HepG2 (cell line): ENCODE data around the gene AGAP3. TPM values are rescaled to one million over a fixed set of nuclear protein-coding genes. Genes with fewer than 3 reads are reported as not detected.

ENCODE experiments used
- KMT2B ChIP-seq: IDR thresholded peaks from 2 replicates; pipeline ENCODE4 v1.6.1; 2016; ENCODE audit warnings: missing genetic modification reagents, missing compliant biosample characterization
- PHF21A ChIP-seq: sonication (generic); formaldehyde crosslinking; IDR thresholded peaks from 2 replicates; pipeline ENCODE4 v1.5.0; 2020; ENCODE audit warnings: mild to moderate bottlenecking, missing genetic modification reagents
- ZNF138 ChIP-seq: sonication (generic); formaldehyde crosslinking; IDR thresholded peaks from 2 replicates; pipeline ENCODE4 v1.5.0; 2020; ENCODE audit warnings: mild to moderate bottlenecking, low read depth, missing genetic modification reagents
- ZSCAN25 ChIP-seq: sonication (generic); formaldehyde crosslinking; IDR thresholded peaks from 2 replicates; pipeline ENCODE4 v1.8.0; 2022; ENCODE audit warnings: mild to moderate bottlenecking, missing genetic modification reagents
- polyA plus RNA-seq, 8 experiments: library from polyadenylated mRNA; depleted of rRNA in 3 of 8; stranded (reverse) in 7 of 8; unstranded in 1 of 8; fragments of >200 nt; fragmentation: Illumina TruSeq in 4 of 8; extraction: Trizol in 4 of 8; gene quantifications; 2 replicates each; pipeline versions ENCODE4 v1.2.1 to v1.2.3, GENCODE V29; 2011 to 2016; ENCODE audit warnings: low read depth in 4 of 8, missing spikeins in 1 of 8, mixed read lengths in 1 of 8; ENCODE audit not compliant: insufficient read depth in 1 of 8
- total RNA-seq, 5 experiments: library from RNA; depleted of rRNA; stranded (reverse); fragments of >200 nt; fragmentation: Illumina TruSeq; extraction: Trizol; gene quantifications; 2 replicates each; pipeline ENCODE4 v1.2.3, GENCODE V29; 2016; ENCODE audit warnings: low read depth in 1 of 5
- TF ChIP-seq, protein P1 (sequence below): sonication (generic); formaldehyde crosslinking; IDR thresholded peaks from 2 replicates; pipeline ENCODE4 v1.9.0; 2021; ENCODE audit warnings: missing genetic modification reagents, mild to moderate bottlenecking, borderline replicate concordance
- TF ChIP-seq, protein P2 (sequence below): IDR thresholded peaks from 2 replicates; pipeline ENCODE4 v1.6.1; 2016; ENCODE audit warnings: missing compliant biosample characterization, missing genetic modification reagents, borderline replicate concordance
- TF ChIP-seq, protein P3 (sequence below): IDR thresholded peaks from 2 replicates; pipeline ENCODE4 v1.6.1; 2016; ENCODE audit warnings: low read depth, missing genetic modification reagents, missing compliant biosample characterization
- TF ChIP-seq, protein P4 (sequence below): sonication (generic); formaldehyde crosslinking; IDR thresholded peaks from 2 replicates; pipeline ENCODE4 v1.5.0; 2020; ENCODE audit warnings: mild to moderate bottlenecking, missing genetic modification reagents
- TF ChIP-seq, protein P5 (sequence below): sonication (generic); formaldehyde crosslinking; IDR thresholded peaks from 2 replicates; pipeline ENCODE4 v1.4.0; 2020; ENCODE audit warnings: missing genetic modification reagents, borderline replicate concordance
- TF ChIP-seq, protein P6 (sequence below): sonication (generic); formaldehyde crosslinking; IDR thresholded peaks from 2 replicates; pipeline ENCODE4 v1.4.0; 2020; ENCODE audit warnings: mild to moderate bottlenecking, missing genetic modification reagents

AGAP3 gene
- total and polyA plus RNA-seq, 2 of the 13 experiments (the other 11 are each of a cell fraction or from before 2014, with no cell fraction given), result 31.3 to 61.4 TPM

DNA sequence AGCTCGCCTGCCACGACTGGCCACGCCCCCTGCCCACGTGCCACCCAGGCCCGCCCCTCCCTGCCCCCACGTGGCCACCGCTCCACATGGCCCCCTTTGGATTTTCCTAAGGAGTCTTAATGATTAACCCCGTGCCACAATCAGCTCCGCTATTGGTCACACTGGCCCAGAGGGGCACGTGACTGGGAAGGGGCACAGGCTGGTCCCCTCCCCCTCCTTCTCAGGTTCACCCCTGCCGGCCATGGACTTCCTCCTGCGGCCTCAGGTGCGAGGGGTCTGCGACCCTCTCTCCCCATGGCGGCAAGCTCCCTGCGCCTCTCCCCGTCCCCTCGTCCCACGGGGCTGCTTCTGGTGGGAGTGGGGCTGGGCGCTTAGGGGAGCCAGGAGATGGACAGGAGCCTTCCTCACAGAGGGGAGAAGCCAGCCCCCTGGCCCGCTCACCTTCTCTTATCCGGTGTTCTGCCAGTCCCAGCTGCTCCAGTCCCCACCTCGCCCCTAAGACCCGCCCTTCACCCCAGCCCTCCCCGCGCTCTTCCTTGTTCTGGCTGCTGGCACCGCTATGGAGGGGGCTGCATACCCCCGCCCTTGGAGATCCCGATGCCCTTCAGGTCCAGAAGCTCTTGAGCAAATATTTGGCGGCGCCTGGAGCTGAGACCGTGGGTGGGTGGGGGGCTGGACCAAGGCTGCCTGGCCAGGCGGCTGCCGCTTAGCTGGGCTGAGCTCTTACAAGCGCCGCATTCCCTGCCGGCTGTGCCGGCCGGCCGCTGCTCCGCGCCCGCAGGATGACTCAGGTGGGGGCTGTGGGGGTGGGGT, 23.7 kb upstream of the AGAP3 start (continued):
- TF ChIP-seq, protein P1, sequence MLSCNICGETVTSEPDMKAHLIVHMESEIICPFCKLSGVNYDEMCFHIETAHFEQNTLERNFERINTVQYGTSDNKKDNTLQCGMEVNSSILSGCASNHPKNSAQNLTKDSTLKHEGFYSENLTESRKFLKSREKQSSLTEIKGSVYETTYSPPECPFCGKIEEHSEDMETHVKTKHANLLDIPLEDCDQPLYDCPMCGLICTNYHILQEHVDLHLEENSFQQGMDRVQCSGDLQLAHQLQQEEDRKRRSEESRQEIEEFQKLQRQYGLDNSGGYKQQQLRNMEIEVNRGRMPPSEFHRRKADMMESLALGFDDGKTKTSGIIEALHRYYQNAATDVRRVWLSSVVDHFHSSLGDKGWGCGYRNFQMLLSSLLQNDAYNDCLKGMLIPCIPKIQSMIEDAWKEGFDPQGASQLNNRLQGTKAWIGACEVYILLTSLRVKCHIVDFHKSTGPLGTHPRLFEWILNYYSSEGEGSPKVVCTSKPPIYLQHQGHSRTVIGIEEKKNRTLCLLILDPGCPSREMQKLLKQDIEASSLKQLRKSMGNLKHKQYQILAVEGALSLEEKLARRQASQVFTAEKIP (CRISPR knock-in tag), result no peak
- TF ChIP-seq, protein P2, sequence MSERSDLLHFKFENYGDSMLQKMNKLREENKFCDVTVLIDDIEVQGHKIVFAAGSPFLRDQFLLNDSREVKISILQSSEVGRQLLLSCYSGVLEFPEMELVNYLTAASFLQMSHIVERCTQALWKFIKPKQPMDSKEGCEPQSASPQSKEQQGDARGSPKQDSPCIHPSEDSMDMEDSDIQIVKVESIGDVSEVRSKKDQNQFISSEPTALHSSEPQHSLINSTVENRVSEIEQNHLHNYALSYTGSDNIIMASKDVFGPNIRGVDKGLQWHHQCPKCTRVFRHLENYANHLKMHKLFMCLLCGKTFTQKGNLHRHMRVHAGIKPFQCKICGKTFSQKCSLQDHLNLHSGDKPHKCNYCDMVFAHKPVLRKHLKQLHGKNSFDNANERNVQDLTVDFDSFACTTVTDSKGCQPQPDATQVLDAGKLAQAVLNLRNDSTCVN (CRISPR knock-in tag), result no peak
- TF ChIP-seq, protein P3, sequence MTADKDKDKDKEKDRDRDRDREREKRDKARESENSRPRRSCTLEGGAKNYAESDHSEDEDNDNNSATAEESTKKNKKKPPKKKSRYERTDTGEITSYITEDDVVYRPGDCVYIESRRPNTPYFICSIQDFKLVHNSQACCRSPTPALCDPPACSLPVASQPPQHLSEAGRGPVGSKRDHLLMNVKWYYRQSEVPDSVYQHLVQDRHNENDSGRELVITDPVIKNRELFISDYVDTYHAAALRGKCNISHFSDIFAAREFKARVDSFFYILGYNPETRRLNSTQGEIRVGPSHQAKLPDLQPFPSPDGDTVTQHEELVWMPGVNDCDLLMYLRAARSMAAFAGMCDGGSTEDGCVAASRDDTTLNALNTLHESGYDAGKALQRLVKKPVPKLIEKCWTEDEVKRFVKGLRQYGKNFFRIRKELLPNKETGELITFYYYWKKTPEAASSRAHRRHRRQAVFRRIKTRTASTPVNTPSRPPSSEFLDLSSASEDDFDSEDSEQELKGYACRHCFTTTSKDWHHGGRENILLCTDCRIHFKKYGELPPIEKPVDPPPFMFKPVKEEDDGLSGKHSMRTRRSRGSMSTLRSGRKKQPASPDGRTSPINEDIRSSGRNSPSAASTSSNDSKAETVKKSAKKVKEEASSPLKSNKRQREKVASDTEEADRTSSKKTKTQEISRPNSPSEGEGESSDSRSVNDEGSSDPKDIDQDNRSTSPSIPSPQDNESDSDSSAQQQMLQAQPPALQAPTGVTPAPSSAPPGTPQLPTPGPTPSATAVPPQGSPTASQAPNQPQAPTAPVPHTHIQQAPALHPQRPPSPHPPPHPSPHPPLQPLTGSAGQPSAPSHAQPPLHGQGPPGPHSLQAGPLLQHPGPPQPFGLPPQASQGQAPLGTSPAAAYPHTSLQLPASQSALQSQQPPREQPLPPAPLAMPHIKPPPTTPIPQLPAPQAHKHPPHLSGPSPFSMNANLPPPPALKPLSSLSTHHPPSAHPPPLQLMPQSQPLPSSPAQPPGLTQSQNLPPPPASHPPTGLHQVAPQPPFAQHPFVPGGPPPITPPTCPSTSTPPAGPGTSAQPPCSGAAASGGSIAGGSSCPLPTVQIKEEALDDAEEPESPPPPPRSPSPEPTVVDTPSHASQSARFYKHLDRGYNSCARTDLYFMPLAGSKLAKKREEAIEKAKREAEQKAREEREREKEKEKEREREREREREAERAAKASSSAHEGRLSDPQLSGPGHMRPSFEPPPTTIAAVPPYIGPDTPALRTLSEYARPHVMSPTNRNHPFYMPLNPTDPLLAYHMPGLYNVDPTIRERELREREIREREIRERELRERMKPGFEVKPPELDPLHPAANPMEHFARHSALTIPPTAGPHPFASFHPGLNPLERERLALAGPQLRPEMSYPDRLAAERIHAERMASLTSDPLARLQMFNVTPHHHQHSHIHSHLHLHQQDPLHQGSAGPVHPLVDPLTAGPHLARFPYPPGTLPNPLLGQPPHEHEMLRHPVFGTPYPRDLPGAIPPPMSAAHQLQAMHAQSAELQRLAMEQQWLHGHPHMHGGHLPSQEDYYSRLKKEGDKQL, result no peak; the same call in 1 of the 2 replicates
- TF ChIP-seq, protein P4, sequence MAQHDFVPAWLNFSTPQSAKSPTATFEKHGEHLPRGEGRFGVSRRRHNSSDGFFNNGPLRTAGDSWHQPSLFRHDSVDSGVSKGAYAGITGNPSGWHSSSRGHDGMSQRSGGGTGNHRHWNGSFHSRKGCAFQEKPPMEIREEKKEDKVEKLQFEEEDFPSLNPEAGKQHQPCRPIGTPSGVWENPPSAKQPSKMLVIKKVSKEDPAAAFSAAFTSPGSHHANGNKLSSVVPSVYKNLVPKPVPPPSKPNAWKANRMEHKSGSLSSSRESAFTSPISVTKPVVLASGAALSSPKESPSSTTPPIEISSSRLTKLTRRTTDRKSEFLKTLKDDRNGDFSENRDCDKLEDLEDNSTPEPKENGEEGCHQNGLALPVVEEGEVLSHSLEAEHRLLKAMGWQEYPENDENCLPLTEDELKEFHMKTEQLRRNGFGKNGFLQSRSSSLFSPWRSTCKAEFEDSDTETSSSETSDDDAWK (CRISPR knock-in tag), result no peak
- peak; percentile 85 for TF ChIP-seq PHF21A (CRISPR knock-in tag)
- TF ChIP-seq, protein P5, sequence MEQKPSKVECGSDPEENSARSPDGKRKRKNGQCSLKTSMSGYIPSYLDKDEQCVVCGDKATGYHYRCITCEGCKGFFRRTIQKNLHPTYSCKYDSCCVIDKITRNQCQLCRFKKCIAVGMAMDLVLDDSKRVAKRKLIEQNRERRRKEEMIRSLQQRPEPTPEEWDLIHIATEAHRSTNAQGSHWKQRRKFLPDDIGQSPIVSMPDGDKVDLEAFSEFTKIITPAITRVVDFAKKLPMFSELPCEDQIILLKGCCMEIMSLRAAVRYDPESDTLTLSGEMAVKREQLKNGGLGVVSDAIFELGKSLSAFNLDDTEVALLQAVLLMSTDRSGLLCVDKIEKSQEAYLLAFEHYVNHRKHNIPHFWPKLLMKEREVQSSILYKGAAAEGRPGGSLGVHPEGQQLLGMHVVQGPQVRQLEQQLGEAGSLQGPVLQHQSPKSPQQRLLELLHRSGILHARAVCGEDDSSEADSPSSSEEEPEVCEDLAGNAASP (CRISPR knock-in tag), result 0 out of 2 replicates have a peak, but pooled peaks have one; percentile 27
- no peak for TF ChIP-seq KMT2B (CRISPR knock-in tag)
- TF ChIP-seq, protein P6, sequence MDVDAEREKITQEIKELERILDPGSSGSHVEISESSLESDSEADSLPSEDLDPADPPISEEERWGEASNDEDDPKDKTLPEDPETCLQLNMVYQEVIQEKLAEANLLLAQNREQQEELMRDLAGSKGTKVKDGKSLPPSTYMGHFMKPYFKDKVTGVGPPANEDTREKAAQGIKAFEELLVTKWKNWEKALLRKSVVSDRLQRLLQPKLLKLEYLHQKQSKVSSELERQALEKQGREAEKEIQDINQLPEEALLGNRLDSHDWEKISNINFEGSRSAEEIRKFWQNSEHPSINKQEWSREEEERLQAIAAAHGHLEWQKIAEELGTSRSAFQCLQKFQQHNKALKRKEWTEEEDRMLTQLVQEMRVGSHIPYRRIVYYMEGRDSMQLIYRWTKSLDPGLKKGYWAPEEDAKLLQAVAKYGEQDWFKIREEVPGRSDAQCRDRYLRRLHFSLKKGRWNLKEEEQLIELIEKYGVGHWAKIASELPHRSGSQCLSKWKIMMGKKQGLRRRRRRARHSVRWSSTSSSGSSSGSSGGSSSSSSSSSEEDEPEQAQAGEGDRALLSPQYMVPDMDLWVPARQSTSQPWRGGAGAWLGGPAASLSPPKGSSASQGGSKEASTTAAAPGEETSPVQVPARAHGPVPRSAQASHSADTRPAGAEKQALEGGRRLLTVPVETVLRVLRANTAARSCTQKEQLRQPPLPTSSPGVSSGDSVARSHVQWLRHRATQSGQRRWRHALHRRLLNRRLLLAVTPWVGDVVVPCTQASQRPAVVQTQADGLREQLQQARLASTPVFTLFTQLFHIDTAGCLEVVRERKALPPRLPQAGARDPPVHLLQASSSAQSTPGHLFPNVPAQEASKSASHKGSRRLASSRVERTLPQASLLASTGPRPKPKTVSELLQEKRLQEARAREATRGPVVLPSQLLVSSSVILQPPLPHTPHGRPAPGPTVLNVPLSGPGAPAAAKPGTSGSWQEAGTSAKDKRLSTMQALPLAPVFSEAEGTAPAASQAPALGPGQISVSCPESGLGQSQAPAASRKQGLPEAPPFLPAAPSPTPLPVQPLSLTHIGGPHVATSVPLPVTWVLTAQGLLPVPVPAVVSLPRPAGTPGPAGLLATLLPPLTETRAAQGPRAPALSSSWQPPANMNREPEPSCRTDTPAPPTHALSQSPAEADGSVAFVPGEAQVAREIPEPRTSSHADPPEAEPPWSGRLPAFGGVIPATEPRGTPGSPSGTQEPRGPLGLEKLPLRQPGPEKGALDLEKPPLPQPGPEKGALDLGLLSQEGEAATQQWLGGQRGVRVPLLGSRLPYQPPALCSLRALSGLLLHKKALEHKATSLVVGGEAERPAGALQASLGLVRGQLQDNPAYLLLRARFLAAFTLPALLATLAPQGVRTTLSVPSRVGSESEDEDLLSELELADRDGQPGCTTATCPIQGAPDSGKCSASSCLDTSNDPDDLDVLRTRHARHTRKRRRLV (CRISPR knock-in tag), result no peak
- peak; percentile 97 for TF ChIP-seq ZSCAN25 (CRISPR knock-in tag)
- no peak for TF ChIP-seq ZNF138
